ENCODE data around the gene MSGN1.

MSGN1 gene

DNA sequence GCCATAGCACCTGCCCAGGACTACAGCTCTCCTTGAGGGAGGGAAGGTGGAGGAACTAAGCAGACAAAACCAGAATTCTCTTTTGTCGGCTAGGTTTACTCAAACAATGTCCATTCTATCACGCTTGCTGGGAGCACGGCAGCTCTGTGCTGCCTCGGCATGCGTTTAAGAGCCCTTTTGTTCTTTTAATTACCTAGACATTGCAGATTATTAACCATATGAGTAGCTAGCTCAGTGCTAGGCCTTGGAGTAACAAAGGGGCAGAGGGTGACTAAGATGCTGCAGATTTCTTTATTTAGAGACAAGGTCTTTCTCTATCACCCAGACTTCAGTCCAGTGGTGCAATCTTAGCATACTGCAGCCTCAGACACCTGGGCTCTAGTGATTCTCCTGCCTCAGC is 11.1 kb downstream of the MSGN1 start:
- no peak for TF ChIP-seq CTCF (conservative IDR thresholded peaks at IDR 0.05; ENCODE audit: control insufficient read depth, insufficient read depth, low read depth, low read length)
- no peak for DNase-seq (ENCODE audit: low read depth)
- no peak overlapping the region for H3K4me3 ChIP-seq (ENCODE audit: control insufficient read depth, low read depth, low read length)

DNA sequence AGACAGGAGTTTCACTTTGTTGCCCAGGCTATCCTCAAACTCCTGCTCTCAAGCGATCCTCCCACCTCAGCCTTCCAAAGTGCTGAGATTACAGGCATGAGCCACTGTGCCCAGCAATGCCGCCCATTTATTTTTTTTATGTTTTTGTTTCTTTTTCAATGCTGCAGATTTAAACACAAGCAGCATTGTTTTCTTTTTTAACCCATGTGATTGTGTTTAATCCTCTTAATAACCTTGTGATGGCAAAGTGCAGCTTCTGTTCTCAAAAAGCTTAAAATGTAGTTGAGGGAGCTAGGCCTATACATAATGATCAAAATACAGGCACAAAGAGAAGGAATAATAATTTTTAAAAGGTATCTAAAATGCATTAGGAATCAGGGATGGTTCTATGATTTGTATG is 11.5 kb downstream of the MSGN1 start:
- no peak for DNase-seq (ENCODE audit: low read depth)
- H3K4me3 ChIP-seq (ENCODE audit: control insufficient read depth, low read depth, low read length), result no peak overlapping the region
- TF ChIP-seq CTCF (conservative IDR thresholded peaks at IDR 0.05; ENCODE audit: control insufficient read depth, insufficient read depth, low read depth, low read length), result no peak

- peak; percentile 67 for DNase-seq (ENCODE audit: low read depth)
- H3K4me3 ChIP-seq (ENCODE audit: control insufficient read depth, low read depth, low read length), result no peak overlapping the region
- peak; percentile 69 for TF ChIP-seq CTCF (conservative IDR thresholded peaks at IDR 0.05; ENCODE audit: control insufficient read depth, insufficient read depth, low read depth, low read length)
These were observed 14.1 kb downstream of the MSGN1 start for GRCh38 chr2:17830053-17831034.

GRCh38 chr2:17835516-17835915 is 19.3 kb downstream of the MSGN1 start:
- no peak for TF ChIP-seq CTCF (conservative IDR thresholded peaks at IDR 0.05; ENCODE audit: control insufficient read depth, insufficient read depth, low read depth, low read length)
- H3K4me3 ChIP-seq (ENCODE audit: control insufficient read depth, low read depth, low read length), result no peak overlapping the region
- no peak for DNase-seq (ENCODE audit: low read depth)

DNA sequence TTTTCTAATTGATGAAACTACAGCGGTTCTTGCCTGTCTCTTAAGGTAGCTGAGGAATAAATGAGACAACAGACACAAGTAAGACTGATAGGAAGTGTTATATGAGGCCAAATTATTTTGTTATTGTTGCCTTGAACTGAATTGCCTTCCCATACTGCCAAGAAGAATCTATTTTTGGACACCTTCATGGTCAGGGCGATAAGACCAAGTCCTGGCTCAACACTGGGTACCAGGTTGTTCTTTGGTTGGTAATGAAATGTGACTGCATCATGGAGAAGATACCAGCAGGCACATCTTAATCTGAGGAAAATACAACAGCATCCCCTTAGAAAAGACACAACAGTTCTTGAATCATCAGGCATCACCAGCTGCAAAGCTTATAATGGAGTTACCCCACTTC is 23.7 kb downstream of the MSGN1 start:
- H3K4me3 ChIP-seq (ENCODE audit: control insufficient read depth, low read depth, low read length), result no peak overlapping the region
- DNase-seq (ENCODE audit: low read depth), result no peak
- no peak for TF ChIP-seq CTCF (conservative IDR thresholded peaks at IDR 0.05; ENCODE audit: control insufficient read depth, insufficient read depth, low read depth, low read length)

DNA sequence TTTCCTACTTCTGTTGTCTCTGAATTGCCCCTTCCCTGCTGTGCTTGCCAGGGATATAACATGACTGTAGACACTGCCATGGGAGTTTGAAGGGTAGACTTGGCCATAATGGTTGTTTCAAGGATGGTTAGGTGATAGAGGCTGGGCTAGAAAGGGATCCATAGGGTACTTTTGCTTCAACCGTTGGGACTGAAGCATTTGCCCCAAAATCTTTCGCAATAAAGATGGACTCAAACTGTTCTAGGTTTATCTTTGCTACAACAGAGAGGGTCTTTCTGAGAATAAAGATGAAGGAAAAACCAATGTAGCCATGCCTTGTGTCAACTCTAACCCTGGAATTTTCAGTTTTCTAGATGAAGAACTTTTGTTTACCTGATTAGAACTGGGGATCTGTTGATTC is 27.2 kb downstream of the MSGN1 start:
- H3K4me3 ChIP-seq (ENCODE audit: control insufficient read depth, low read depth, low read length), result no peak overlapping the region
- TF ChIP-seq CTCF (conservative IDR thresholded peaks at IDR 0.05; ENCODE audit: control insufficient read depth, insufficient read depth, low read depth, low read length), result no peak
- DNase-seq (ENCODE audit: low read depth), result no peak
